Muscle of leg (tissue), 11 donors: Measurements from ENCODE around the gene TMEM236. TPM values are rescaled to one million over a fixed set of nuclear protein-coding genes. Genes with fewer than 3 reads are reported as not detected.
A peak's percentile ranks its signal among the peaks of the same experiment; 100 is the strongest.

Experiments used
- DNase-seq: peaks from one replicate; pipeline ENCODE4 v3.0.0; 2013
- H3K27ac ChIP-seq: one replicate; pipeline ENCODE4 v1.5.1; 2013; ENCODE audit warnings: mild to moderate bottlenecking, low read length, control low read depth
- H3K27me3 ChIP-seq: one replicate; pipeline ENCODE4 v1.6.1; 2013; ENCODE audit warnings: low read length; ENCODE audit not compliant: control insufficient read depth, insufficient read depth
- H3K36me3 ChIP-seq: one replicate; pipeline ENCODE4 v1.6.1; 2013; ENCODE audit warnings: low read length; ENCODE audit not compliant: control insufficient read depth, insufficient read depth
- H3K4me1 ChIP-seq: one replicate; pipeline ENCODE4 v1.6.1; 2013; ENCODE audit warnings: low read length; ENCODE audit not compliant: control insufficient read depth, insufficient read depth
- H3K4me3 ChIP-seq: one replicate; pipeline ENCODE4 v1.5.1; 2013; ENCODE audit warnings: low read length, control low read depth
- H3K9me3 ChIP-seq: replicated peaks from 2 replicates; pipeline ENCODE4 v1.6.1; 2013; ENCODE audit warnings: low read depth, low read length; ENCODE audit not compliant: control insufficient read depth
- WGBS: methylation state at CpG from one replicate; pipeline ENCODE4 v1.1.5; 2013; ENCODE audit warnings: missing lambda C conversion rate; ENCODE audit not compliant: insufficient coverage; 5-methylcytosine and 5-hydroxymethylcytosine counted together
- polyA plus RNA-seq, 8 donors: library from polyadenylated mRNA; unstranded; fragments of 120-200 nt; gene quantifications; one replicate each; pipeline versions ENCODE4 v1.2.1 to v1.2.3, GENCODE V29; 2013; ENCODE audit warnings: inconsistent platforms in 1 of 8, low replicate concordance in 1 of 8; ENCODE audit not compliant: insufficient read length in 8 of 8, insufficient read depth in 1 of 8
- total RNA-seq: library from RNA; stranded (reverse); fragments of 120-200 nt; gene quantifications from one replicate; pipeline ENCODE4 v1.2.4, GENCODE V29; 2013

Gene TMEM236
- total and polyA plus RNA-seq, 9 donors: 0.35 to 1.4 (median 0.45) TPM

GRCh38 chr10:17764142-17764541, 12.1 kb downstream of the TMEM236 start:
- no peaks in the 10 kb centered on the region for H3K27me3 ChIP-seq
- H3K4me1 ChIP-seq: no peaks in the 10 kb centered on the region
- no peak overlapping the region for H3K4me3 ChIP-seq
- H3K27ac ChIP-seq: no peak overlapping the region
- no peaks in the 10 kb centered on the region for H3K9me3 ChIP-seq
- no peak for DNase-seq
- WGBS: 38% methylated on average over 1 of the region's 4 CpGs
- no peaks in the 10 kb centered on the region for H3K36me3 ChIP-seq

GRCh38 chr10:17765602-17766001, 13.6 kb downstream of the TMEM236 start:
- DNase-seq: no peak
- H3K27me3 ChIP-seq: no peaks in the 10 kb centered on the region
- H3K9me3 ChIP-seq: no peaks in the 10 kb centered on the region
- H3K4me3 ChIP-seq: no peak overlapping the region
- no peak overlapping the region for H3K27ac ChIP-seq
- 79% methylated on average over 3 of the region's 3 CpGs for WGBS
- no peaks in the 10 kb centered on the region for H3K36me3 ChIP-seq
- H3K4me1 ChIP-seq: no peaks in the 10 kb centered on the region

GRCh38 chr10:17766731-17767130, 14.7 kb downstream of the TMEM236 start:
- Histone ChIP-seq H3K27ac (no peak overlapping the region), H3K4me3 (no peak overlapping the region), H3K4me1 (no peaks in the 10 kb centered on the region), H3K9me3 (no peaks in the 10 kb centered on the region), H3K27me3 (no peaks in the 10 kb centered on the region), H3K36me3 (no peaks in the 10 kb centered on the region)
- WGBS: 71% methylated on average over 1 of the region's 1 CpG
- DNase-seq: no peak

- Histone ChIP-seq H3K9me3 (no peaks in the 10 kb centered on the region), H3K4me1 (no peaks in the 10 kb centered on the region), H3K4me3 (no peak overlapping the region), H3K27me3 (no peaks in the 10 kb centered on the region), H3K36me3 (no peaks in the 10 kb centered on the region), H3K27ac (no peak overlapping the region)
- DNase-seq: peak; percentile 39
- WGBS: no CpG with 5 or more reads among the region's 5 CpGs
Observed at GRCh38 chr10:17768496-17768895, 16.5 kb downstream of the TMEM236 start.

GRCh38 chr10:17768957-17769356, 17.0 kb downstream of the TMEM236 start:
- 80% methylated on average over 3 of the region's 5 CpGs for WGBS
- Histone ChIP-seq H3K4me1 (no peaks in the 10 kb centered on the region), H3K27me3 (no peaks in the 10 kb centered on the region), H3K36me3 (no peaks in the 10 kb centered on the region), H3K9me3 (no peaks in the 10 kb centered on the region), H3K27ac (no peak overlapping the region), H3K4me3 (no peak overlapping the region)
- DNase-seq: no peak

- no peaks in the 10 kb centered on the region for H3K4me1 ChIP-seq
- WGBS: no CpG with 5 or more reads among the region's 4 CpGs
- no peak overlapping the region for H3K27ac ChIP-seq
- peak; percentile 61 for DNase-seq
- H3K4me3 ChIP-seq: no peak overlapping the region
- H3K9me3 ChIP-seq: no peaks in the 10 kb centered on the region
- H3K36me3 ChIP-seq: no peaks in the 10 kb centered on the region
- no peaks in the 10 kb centered on the region for H3K27me3 ChIP-seq
Observed at GRCh38 chr10:17771017-17771416, 19.0 kb downstream of the TMEM236 start.

GRCh38 chr10:17779784-17780183, 27.8 kb downstream of the TMEM236 start:
- Histone ChIP-seq H3K36me3 (no peaks in the 10 kb centered on the region), H3K9me3 (no peaks in the 10 kb centered on the region), H3K27me3 (no peaks in the 10 kb centered on the region), H3K27ac (no peak overlapping the region), H3K4me3 (no peak overlapping the region), H3K4me1 (no peaks in the 10 kb centered on the region)
- WGBS: 21% methylated on average over 2 of the region's 4 CpGs
- peak; percentile 52 for DNase-seq

- Histone ChIP-seq H3K27ac (no peak overlapping the region), H3K4me1 (no peaks in the 10 kb centered on the region), H3K36me3 (no peaks in the 10 kb centered on the region), H3K4me3 (no peak overlapping the region), H3K9me3 (no peaks in the 10 kb centered on the region), H3K27me3 (no peaks in the 10 kb centered on the region)
- no peak for DNase-seq
- WGBS: 86% methylated on average over 3 of the region's 4 CpGs
Observed at GRCh38 chr10:17780727-17781126, 28.7 kb downstream of the TMEM236 start.

GRCh38 chr10:17781856-17782255, 29.9 kb downstream of the TMEM236 start:
- DNase-seq: no peak
- no peak overlapping the region for H3K4me3 ChIP-seq
- no peaks in the 10 kb centered on the region for H3K27me3 ChIP-seq
- no peak overlapping the region for H3K27ac ChIP-seq
- H3K9me3 ChIP-seq: no peaks in the 10 kb centered on the region
- H3K36me3 ChIP-seq: no peaks in the 10 kb centered on the region
- no peaks in the 10 kb centered on the region for H3K4me1 ChIP-seq
- WGBS: no CpG with 5 or more reads among the region's 2 CpGs

GRCh38 chr10:17782921-17783665, 31.1 kb downstream of the TMEM236 start:
- no peak overlapping the region for H3K27ac ChIP-seq
- H3K4me1 ChIP-seq: no peaks in the 10 kb centered on the region
- H3K36me3 ChIP-seq: no peaks in the 10 kb centered on the region
- no peaks in the 10 kb centered on the region for H3K9me3 ChIP-seq
- no peaks in the 10 kb centered on the region for H3K27me3 ChIP-seq
- 36% methylated on average over 12 of the region's 16 CpGs for WGBS
- no peak overlapping the region for H3K4me3 ChIP-seq
- DNase-seq: peak; percentile 25

- Histone ChIP-seq H3K4me1 (no peaks in the 10 kb centered on the region), H3K27ac (no peak overlapping the region), H3K4me3 (no peak overlapping the region), H3K36me3 (no peaks in the 10 kb centered on the region), H3K27me3 (no peaks in the 10 kb centered on the region), H3K9me3 (no peaks in the 10 kb centered on the region)
- no peak for DNase-seq
- WGBS: no CpG with 5 or more reads among the region's 1 CpG
Observed at GRCh38 chr10:17783751-17784150, 31.8 kb downstream of the TMEM236 start.
